ENCODE data around the gene TMEM263.
"Not testable (repeated sequence)": the region's sequence is repeated elsewhere in the genome, so short reads cannot be mapped to it uniquely, and the experiment has no call there.

GRCh38 chr12:106996102-106996501 lies 40.4 kb downstream of the TMEM263 start:
- not testable (repeated sequence) for TF ChIP-seq CTCF, POLR2A, EP300 (IDR thresholded peaks at IDR 0.05)
